Astrocyte (in vitro differentiated cells and primary cell): ENCODE measurements around the gene NOS1AP. TPM values are rescaled to one million over a fixed set of nuclear protein-coding genes. Genes with fewer than 3 reads are reported as not detected.
"Not testable (repeated sequence)": the region's sequence is repeated elsewhere in the genome, so short reads cannot be mapped to it uniquely, and the experiment has no call there.

Source experiments
- DNase-seq: peaks from one replicate; pipeline ENCODE4 v3.0.0-alpha.2; 2010; ENCODE audit warnings: low read depth
- FAIRE-seq: peaks from 2 replicates; lab custom pipeline; 2011; peaks lifted over from hg19 to GRCh38; lab: Jason Lieb, UNC
- H2AFZ ChIP-seq: 2 replicates; pipeline ENCODE4 v1.6.0; 2012; ENCODE audit warnings: low read depth, low read length, inconsistent platforms
- H3K27ac ChIP-seq: 2 replicates; pipeline ENCODE4 v1.5.1; 2011; ENCODE audit warnings: low read depth, low read length, inconsistent platforms
- H3K27me3 ChIP-seq: 2 replicates; pipeline ENCODE4 v1.6.0; 2011; ENCODE audit warnings: low read length, inconsistent platforms; ENCODE audit not compliant: insufficient read depth
- H3K36me3 ChIP-seq: 2 replicates; pipeline ENCODE4 v1.5.1; 2011; ENCODE audit warnings: low read length, inconsistent platforms; ENCODE audit not compliant: insufficient read depth
- H3K4me1 ChIP-seq: 2 replicates; pipeline ENCODE4 v1.5.1; 2011; ENCODE audit warnings: low read length, inconsistent platforms; ENCODE audit not compliant: insufficient read depth
- H3K4me2 ChIP-seq: 2 replicates; pipeline ENCODE4 v1.6.0; 2012; ENCODE audit warnings: low read length, inconsistent platforms
- H3K4me3 ChIP-seq: 2 replicates; pipeline ENCODE4 v1.5.1; 2011; ENCODE audit warnings: low read depth, mild to moderate bottlenecking, low read length, inconsistent platforms; ENCODE audit not compliant: insufficient read depth
- H3K79me2 ChIP-seq: 2 replicates; pipeline ENCODE4 v1.6.0; 2012; ENCODE audit warnings: mild to moderate bottlenecking, low read length, inconsistent platforms; ENCODE audit not compliant: insufficient read depth
- H3K9ac ChIP-seq: 2 replicates; pipeline ENCODE4 v1.6.0; 2012; ENCODE audit warnings: mild to moderate bottlenecking, low read length, inconsistent platforms
- H3K9me3 ChIP-seq: 2 replicates; pipeline ENCODE4 v1.5.1; 2012; ENCODE audit warnings: low read depth, mild to moderate bottlenecking, low read length, inconsistent platforms; ENCODE audit not compliant: insufficient read depth
- H4K20me1 ChIP-seq: 2 replicates; pipeline ENCODE4 v1.6.0; 2012; ENCODE audit warnings: low read length, inconsistent platforms; ENCODE audit not compliant: insufficient read depth
- H3K27ac Mint-ChIP-seq: one replicate; pipeline ENCODE4 v1.8.0; 2021; ENCODE audit warnings: mild to moderate bottlenecking, mixed read lengths; ENCODE audit not compliant: unreplicated experiment
- H3K27me3 Mint-ChIP-seq: one replicate; pipeline ENCODE4 v1.8.0; 2021; ENCODE audit warnings: low read depth, mixed read lengths; ENCODE audit not compliant: unreplicated experiment
- H3K36me3 Mint-ChIP-seq: one replicate; pipeline ENCODE4 v1.8.0; 2021; ENCODE audit warnings: low read depth, mixed read lengths; ENCODE audit not compliant: unreplicated experiment
- H3K4me1 Mint-ChIP-seq: one replicate; pipeline ENCODE4 v1.8.0; 2021; ENCODE audit warnings: low read depth, mixed read lengths; ENCODE audit not compliant: unreplicated experiment
- H3K4me3 Mint-ChIP-seq: one replicate; pipeline ENCODE4 v1.8.0; 2021; ENCODE audit warnings: mild to moderate bottlenecking, moderate library complexity, mixed read lengths; ENCODE audit not compliant: unreplicated experiment
- H3K9me3 Mint-ChIP-seq: one replicate; pipeline ENCODE4 v1.8.0; 2021; ENCODE audit warnings: mild to moderate bottlenecking, mixed read lengths; ENCODE audit not compliant: unreplicated experiment
- EZH2 ChIP-seq: IDR thresholded peaks from 2 replicates; pipeline ENCODE4 v1.6.1; 2012; ENCODE audit warnings: mild to moderate bottlenecking, low read length, inconsistent platforms; ENCODE audit not compliant: insufficient read depth
- total RNA-seq: library from RNA; stranded (reverse); gene quantifications from 2 replicates; pipeline ENCODE4 v1.2.1, GENCODE V29; 2021
- TF ChIP-seq, protein P1 (sequence below): IDR thresholded peaks from 2 replicates; pipeline ENCODE4 v1.5.1; 2011; ENCODE audit warnings: low read depth, mild to moderate bottlenecking, inconsistent platforms, low read length, moderate library complexity; ENCODE audit not compliant: insufficient read depth

The NOS1AP gene
- total RNA-seq, 1 donor from 2014 or later: 1.2 TPM

GRCh38 chr1:162060314-162060713 is 9.2 kb upstream of the NOS1AP start:
- H3K9ac ChIP-seq: no peak overlapping the region
- FAIRE-seq: no peak
- H3K27me3 ChIP-seq: no peaks in the 10 kb centered on the region
- no peak overlapping the region for H3K27ac Mint-ChIP-seq
- peaks cover under 1% of the 10 kb centered on the region for H3K4me1 Mint-ChIP-seq
- H3K27ac ChIP-seq: no peak overlapping the region
- no peaks in the 10 kb centered on the region for H3K9me3 ChIP-seq
- no peak overlapping the region for H3K4me2 ChIP-seq
- no peak overlapping the region for H3K4me3 ChIP-seq
- H4K20me1 ChIP-seq: no peaks in the 10 kb centered on the region
- no peaks in the 10 kb centered on the region for H3K79me2 ChIP-seq
- peaks cover 7% of the 10 kb centered on the region for H3K4me1 ChIP-seq
- H3K9me3 Mint-ChIP-seq: no peaks in the 10 kb centered on the region
- no peak overlapping the region for H3K4me3 Mint-ChIP-seq
- H3K27me3 Mint-ChIP-seq: peaks cover 2% of the 10 kb centered on the region
- DNase-seq: no peak
- no peak for TF ChIP-seq EZH2
- TF ChIP-seq, protein P1, sequence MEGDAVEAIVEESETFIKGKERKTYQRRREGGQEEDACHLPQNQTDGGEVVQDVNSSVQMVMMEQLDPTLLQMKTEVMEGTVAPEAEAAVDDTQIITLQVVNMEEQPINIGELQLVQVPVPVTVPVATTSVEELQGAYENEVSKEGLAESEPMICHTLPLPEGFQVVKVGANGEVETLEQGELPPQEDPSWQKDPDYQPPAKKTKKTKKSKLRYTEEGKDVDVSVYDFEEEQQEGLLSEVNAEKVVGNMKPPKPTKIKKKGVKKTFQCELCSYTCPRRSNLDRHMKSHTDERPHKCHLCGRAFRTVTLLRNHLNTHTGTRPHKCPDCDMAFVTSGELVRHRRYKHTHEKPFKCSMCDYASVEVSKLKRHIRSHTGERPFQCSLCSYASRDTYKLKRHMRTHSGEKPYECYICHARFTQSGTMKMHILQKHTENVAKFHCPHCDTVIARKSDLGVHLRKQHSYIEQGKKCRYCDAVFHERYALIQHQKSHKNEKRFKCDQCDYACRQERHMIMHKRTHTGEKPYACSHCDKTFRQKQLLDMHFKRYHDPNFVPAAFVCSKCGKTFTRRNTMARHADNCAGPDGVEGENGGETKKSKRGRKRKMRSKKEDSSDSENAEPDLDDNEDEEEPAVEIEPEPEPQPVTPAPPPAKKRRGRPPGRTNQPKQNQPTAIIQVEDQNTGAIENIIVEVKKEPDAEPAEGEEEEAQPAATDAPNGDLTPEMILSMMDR: no peak
- no peak overlapping the region for H2AFZ ChIP-seq
- H3K36me3 ChIP-seq: no peaks in the 10 kb centered on the region
- no peaks in the 10 kb centered on the region for H3K36me3 Mint-ChIP-seq

DNA sequence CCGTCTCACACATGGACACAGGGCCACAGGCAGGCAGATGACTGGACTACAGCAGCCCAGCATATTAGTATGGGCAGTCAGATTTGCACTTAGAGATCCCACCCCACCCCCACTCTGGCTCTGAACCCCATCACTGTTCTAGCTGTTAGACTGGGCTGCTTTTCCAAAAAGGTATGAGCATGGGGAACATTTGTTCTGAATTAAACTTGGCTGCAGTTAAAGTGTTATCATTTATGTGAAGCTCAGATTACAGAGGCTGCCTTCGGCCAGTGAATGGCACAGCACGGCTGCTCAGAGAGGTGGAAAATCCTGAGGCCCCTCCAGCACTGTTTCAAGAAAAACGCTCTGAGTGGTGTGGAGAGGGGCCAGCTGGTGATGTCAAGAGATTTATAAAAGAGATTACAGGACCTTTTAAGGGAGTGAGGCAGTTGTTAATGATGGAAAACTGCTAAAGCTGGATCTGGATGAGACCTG is 6.9 kb upstream of the NOS1AP start:
- H3K27ac Mint-ChIP-seq: no peak overlapping the region
- no peak overlapping the region for H3K4me2 ChIP-seq
- FAIRE-seq (no peak), DNase-seq (peak; percentile 88)
- H3K36me3 Mint-ChIP-seq: no peaks in the 10 kb centered on the region
- no peaks in the 10 kb centered on the region for H3K9me3 ChIP-seq
- H2AFZ ChIP-seq: no peak overlapping the region
- no peak overlapping the region for H3K4me3 ChIP-seq
- peaks cover 5% of the 10 kb centered on the region for H3K4me1 ChIP-seq
- H3K9ac ChIP-seq: no peak overlapping the region
- TF ChIP-seq, protein P1: no peak
- TF ChIP-seq EZH2: no peak
- no peak overlapping the region for H3K4me3 Mint-ChIP-seq
- H3K79me2 ChIP-seq: no peaks in the 10 kb centered on the region
- H3K9me3 Mint-ChIP-seq: no peaks in the 10 kb centered on the region
- H4K20me1 ChIP-seq: no peaks in the 10 kb centered on the region
- H3K27me3 ChIP-seq: no peaks in the 10 kb centered on the region
- no peaks in the 10 kb centered on the region for H3K27me3 Mint-ChIP-seq
- H3K27ac ChIP-seq: no peak overlapping the region
- no peaks in the 10 kb centered on the region for H3K4me1 Mint-ChIP-seq
- H3K36me3 ChIP-seq: no peaks in the 10 kb centered on the region

- H3K79me2 ChIP-seq: no peaks in the 10 kb centered on the region
- no peak for DNase-seq
- H3K36me3 ChIP-seq: no peaks in the 10 kb centered on the region
- no peaks in the 10 kb centered on the region for H3K36me3 Mint-ChIP-seq
- no peaks in the 10 kb centered on the region for H4K20me1 ChIP-seq
- peaks cover 6% of the 10 kb centered on the region for H3K4me1 ChIP-seq
- peaks cover 10% of the 10 kb centered on the region for H3K27me3 Mint-ChIP-seq
- H2AFZ ChIP-seq: no peak overlapping the region
- TF ChIP-seq EZH2: no peak
- TF ChIP-seq, protein P1: no peak
- peaks cover 6% of the 10 kb centered on the region for H3K27me3 ChIP-seq
- no peak overlapping the region for H3K4me3 Mint-ChIP-seq
- H3K27ac ChIP-seq: no peak overlapping the region
- no peak overlapping the region for H3K9ac ChIP-seq
- H3K9me3 Mint-ChIP-seq: no peaks in the 10 kb centered on the region
- H3K4me2 ChIP-seq: no peak overlapping the region
- H3K4me3 ChIP-seq: no peak overlapping the region
- H3K27ac Mint-ChIP-seq: no peak overlapping the region
- no peaks in the 10 kb centered on the region for H3K4me1 Mint-ChIP-seq
- no peaks in the 10 kb centered on the region for H3K9me3 ChIP-seq
- FAIRE-seq: no peak
Measured at GRCh38 chr1:162065016-162065415, 4.5 kb upstream of the NOS1AP start.

DNA sequence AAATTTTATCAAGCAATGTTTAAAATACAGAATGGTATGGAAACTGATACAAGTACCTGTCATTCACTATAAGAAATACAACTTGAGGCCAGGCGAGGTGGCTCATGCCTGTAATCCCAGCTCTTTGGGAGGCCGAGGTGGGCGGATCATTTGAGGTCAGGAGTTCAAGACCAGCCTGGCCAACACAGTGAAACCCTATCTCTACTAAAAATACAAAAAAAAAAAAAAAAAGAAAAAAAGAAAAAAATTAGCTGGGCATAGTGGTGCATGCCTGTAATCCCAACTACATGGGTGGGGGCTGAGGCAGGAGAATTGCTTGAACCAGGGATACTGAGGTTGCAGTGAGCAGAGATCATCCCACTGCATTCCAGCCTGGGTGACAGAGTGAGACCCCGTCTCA is 2.7 kb upstream of the NOS1AP start:
- H3K4me3 Mint-ChIP-seq, H2AFZ ChIP-seq, H4K20me1 ChIP-seq, H3K4me3 ChIP-seq, H3K27ac Mint-ChIP-seq, H3K9me3 Mint-ChIP-seq, FAIRE-seq, H3K36me3 ChIP-seq, H3K4me1 Mint-ChIP-seq, H3K79me2 ChIP-seq, H3K9ac ChIP-seq, H3K4me2 ChIP-seq, H3K36me3 Mint-ChIP-seq, DNase-seq, H3K27ac ChIP-seq, H3K9me3 ChIP-seq: not testable (repeated sequence)
- H3K27me3 ChIP-seq: peaks cover 23% of the 10 kb centered on the region
- H3K27me3 Mint-ChIP-seq: peaks cover 17% of the 10 kb centered on the region
- peaks cover 13% of the 10 kb centered on the region for H3K4me1 ChIP-seq
